RPMI7951 (cell line): ENCODE data around the gene ERC2. TPM values are rescaled to one million over a fixed set of nuclear protein-coding genes. Genes with fewer than 3 reads are reported as not detected.
"Not testable (repeated sequence)": the region's sequence is repeated elsewhere in the genome, so short reads cannot be mapped to it uniquely, and the experiment has no call there.

Experiments used
- DNase-seq: peaks from one replicate; pipeline ENCODE4 v3.0.0-alpha.2; 2012; ENCODE audit warnings: low read depth
- total RNA-seq: library from RNA; depleted of rRNA; stranded (reverse); fragments of >200 nt; shearing (Covaris generic); gene quantifications from 2 replicates; pipeline ENCODE4 v1.2.3, GENCODE V29; 2014

ERC2 gene
- total RNA-seq, 1 experiment from 2014 or later: 0.24 TPM

DNA sequence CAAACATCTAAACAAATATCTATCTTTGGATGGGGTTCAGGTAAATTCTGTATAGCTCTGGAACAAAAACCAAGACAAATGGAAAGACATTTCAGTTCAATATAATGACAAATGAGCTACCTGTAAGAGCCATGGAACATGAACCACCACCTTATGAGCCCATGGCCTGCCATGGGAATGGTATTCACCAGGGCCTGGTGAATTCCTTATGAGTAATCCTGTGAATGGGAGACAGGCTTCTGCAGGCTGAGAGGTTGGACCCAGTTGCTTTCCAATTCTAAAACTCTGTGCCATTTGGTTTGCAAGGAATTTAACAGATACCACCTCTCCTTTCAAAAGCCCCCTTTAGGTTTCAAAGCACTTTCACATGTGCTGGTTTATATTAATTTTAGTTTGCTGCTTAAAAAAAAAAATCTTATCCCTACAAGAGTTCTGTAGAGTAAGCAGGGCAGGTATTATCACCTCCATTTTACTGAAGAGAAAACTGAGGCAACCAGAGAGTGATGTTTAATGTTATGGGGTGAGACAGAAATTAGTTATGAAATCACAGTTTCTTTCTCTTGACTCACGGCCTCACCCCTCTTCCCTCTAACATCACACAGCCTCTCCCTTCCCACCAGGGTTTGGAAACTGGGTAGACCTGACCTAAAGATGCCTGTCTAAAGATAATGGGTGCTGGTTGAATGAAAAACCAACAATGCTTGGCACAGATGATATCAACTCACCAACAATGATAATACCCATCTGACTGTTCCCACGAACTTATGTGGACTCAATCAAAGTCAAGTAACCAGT, 583.6 kb downstream of the ERC2 start:
- DNase-seq: no peak

DNA sequence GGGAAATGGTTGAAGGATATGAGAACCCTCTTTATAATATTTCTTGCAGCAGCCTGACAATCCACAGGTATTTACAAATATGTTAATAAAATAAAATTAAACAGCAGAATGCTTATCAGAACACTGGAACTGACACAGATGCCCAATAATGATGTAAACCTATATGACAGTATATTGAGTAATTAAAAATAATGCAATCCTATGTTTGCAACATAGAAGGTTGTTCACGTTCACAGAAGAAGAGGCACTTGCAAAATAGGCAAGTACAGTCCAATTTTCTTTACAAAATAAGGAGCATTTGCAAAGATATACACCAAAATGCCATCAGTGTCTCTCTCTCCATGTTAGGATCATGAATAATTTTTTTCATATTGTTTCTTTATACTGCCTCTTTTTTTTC, 584.2 kb downstream of the ERC2 start:
- no peak for DNase-seq

GRCh38 chr3:55882006-55882405, 586.3 kb downstream of the ERC2 start:
- no peak for DNase-seq

- no peak for DNase-seq
Measured at GRCh38 chr3:55880357-55880756, 587.9 kb downstream of the ERC2 start.

DNA sequence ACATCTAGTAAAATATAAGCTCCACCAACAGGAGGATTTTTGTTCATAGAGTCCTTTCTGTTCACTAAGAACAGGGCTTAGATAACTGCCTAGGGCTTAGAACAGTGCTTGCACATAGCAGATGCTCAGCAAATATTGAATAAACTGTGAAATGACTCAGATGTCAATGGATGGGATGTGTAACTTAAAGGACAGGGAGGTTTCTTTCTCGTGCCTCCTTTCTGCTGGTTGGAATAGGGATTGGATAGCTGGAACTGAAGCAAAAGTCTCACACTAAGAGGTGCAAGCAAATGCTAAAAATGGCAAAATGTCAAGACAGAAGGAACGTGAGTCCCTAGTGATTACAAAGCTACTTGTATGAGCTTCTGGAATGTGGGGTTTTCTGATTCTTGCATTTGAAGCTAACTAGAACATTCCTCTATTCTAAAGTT, 588.4 kb downstream of the ERC2 start:
- DNase-seq: peak; percentile 11

- DNase-seq: peak; percentile 11
Measured at GRCh38 chr3:55877703-55878102, 590.6 kb downstream of the ERC2 start.

- no peak for DNase-seq
Measured at GRCh38 chr3:55876560-55876959, 591.7 kb downstream of the ERC2 start.

GRCh38 chr3:55875113-55875512, 593.2 kb downstream of the ERC2 start:
- DNase-seq: no peak

DNA sequence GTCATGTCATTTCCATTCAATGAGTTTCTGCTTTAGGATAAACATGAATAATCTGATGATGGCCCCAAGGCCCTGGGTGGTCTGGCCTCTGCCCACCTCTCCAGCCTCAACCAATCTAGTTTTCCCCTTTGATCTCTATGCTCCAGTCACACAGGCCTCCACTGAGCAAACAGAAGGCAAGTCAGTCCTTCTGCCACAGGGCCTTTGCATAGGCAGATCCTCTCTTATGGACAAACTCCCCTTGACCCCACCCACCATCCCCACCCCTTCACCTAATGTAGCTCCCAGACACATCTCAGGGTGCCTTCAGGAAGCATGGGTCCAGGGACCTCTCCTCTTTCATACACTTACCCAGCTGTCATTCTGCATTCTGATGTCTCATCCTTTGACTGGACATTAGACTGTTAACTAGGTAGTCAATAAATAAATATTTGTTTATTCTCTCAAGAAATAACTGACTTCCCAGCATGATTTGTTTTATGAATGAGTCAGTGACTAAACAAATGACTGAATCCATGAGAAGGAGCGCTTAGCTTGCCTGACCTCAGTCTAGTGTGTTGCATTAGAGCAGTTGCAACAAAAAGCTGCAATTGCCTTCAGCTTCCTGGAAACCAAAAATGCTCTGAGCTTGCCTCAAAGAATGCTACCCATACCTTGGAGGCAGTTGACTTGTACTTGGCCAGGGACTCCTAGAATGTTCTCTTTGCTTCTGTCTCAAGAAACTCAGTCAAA, 594.6 kb downstream of the ERC2 start:
- DNase-seq: no peak

DNA sequence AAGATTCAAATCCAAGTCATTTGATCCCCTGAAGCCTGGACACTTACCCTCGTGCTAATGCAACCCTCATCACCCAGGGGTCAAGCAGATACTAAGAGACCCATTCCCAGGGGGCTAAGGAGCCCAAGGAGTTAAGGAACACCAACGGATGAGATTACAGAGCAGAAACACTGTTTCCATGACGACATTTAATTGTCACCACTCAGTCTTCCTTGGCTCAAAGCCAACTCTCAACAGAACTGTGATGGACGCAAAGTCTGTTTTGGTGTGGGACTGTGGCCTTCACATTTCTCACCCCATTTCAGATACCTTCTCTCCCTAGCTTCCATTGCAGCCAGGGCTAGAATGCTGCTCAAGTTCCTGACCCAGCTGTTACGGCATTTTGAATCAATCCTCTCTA, 597.7 kb downstream of the ERC2 start:
- no peak for DNase-seq

DNA sequence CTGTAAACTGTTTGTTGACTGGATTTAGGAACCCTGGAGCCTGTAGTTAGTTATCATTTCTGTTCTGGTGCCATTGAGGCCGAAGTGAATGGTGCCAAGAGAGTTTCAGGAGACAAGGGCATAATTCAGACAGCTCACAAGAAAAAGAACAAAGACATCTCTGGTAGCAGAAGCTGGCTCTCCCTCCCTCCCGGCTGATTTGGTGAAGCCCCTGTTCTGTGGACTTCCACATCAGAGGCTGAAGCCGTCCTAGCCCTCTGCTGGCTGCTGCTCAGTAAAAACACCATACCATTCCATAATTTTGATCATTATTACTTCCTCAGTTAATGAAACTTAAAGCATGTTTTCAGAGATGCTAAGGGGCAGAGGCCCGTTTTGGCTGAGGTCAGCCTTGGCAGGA, 599.9 kb downstream of the ERC2 start:
- DNase-seq: no peak

DNA sequence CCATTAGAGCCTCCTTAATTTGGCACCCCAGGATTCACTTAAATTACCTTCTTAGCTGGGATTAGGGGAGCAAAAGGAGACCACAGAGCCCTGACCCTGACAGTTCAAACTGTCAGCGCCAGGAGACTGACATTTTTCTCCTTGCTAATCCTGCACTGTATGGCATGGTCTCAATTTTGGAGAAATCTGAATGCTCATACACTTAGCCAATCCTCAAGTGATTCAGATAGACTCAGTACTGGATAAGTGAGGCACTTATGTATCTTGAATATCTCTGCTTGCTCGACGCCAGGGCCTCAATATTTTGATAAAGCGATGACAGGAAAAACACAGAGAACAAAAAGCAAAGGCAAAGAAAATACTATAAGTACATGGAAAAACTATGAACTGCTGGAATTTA, 605.2 kb downstream of the ERC2 start:
- no peak for DNase-seq

DNA sequence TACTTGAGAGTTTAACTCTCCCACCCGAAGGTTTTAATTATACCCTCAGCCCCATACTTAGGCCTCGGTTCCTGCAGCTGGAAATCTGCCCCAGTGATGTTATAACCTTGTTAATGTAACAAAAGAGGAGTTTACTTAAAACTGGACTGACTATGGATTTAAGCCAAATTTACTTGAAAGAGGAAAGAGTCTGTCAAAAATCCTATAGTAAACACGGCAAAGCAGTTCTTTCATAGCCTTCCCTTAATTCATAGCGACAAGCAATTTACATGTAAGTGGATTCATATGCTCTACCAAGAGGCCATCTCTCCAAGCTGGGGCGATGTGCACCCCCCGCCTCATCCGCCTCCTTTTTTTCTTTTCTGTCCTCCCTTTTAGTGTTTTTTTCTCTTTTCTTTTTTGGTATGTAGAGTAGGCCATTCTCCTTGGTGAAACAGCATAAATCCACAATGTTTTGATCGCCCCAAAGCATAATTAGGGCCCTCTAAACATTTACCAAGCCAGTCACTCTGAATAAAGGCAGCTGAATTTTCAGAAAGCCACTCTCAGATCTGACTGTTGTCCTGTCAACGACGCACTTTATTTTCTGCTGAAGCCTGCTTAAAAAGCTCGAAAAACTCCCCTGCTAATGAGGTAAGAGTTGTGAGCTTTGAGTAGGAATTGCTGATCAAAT, 608.1 kb downstream of the ERC2 start:
- no peak for DNase-seq

DNA sequence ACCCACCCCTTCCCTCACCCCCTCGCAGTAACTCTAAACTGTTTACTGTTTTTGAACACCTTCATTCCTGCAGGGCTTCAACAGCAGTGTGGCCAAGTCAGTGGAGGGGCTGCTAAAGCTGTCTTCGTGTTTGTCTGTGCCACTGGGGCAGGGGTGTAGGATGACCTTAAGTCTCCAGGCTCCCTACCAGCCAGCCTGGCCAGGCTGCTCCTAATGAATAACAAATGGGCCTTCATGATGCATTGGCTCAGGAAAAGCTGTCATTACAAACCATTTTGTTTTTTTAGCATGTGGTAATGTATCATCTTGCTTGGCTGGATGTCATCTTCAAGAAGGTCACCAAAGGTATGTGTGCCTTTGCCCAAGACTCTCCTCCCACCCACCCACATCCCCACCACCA, 609.0 kb downstream of the ERC2 start:
- DNase-seq: no peak

- DNase-seq: no peak
Measured at GRCh38 chr3:55858727-55859126, 609.5 kb downstream of the ERC2 start.

DNA sequence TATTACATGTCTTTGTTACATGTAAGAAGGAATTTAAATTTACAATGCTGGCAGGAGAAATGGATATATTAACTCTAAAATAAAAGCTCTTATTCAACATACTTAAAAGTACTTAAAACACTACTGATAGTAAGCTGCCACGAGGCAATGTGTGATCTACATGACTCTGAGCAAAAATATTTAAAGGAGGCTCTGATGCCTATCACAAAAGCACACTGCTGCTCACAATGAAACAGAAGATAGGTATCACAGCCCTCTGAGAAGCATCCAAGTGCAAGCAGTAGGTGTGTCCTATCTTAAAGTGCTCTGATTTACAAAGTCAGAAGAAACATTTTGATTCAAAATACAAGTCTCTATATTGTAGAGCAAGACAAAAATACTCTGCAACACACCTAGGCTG, 610.0 kb downstream of the ERC2 start:
- no peak for DNase-seq

DNA sequence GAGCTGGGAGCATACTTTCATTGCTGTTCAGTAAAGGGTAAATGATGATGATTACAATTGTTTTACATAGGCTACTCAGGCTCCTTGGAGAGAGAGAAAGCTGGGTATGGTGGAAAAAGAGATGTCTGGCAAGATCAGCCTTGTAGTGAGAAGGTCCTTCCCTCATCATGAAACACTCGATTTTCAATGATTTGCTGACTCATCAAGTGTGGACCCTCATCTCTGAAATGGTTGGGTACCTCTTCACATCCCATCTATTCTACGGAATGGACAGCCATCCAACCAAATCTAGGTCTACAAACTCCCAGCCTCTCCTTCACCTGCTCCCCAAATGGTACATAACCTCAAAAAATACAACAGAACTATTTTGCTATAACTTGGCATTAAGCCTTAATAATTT, 610.6 kb downstream of the ERC2 start:
- DNase-seq: no peak

GRCh38 chr3:55855311-55855710, 613.0 kb downstream of the ERC2 start:
- DNase-seq: no peak

- DNase-seq: no peak
Measured at GRCh38 chr3:55854494-55854893, 613.8 kb downstream of the ERC2 start.

- DNase-seq: no peak
Measured at GRCh38 chr3:55852326-55852725, 615.9 kb downstream of the ERC2 start.

GRCh38 chr3:55842204-55842603, 626.1 kb downstream of the ERC2 start:
- DNase-seq: no peak

DNA sequence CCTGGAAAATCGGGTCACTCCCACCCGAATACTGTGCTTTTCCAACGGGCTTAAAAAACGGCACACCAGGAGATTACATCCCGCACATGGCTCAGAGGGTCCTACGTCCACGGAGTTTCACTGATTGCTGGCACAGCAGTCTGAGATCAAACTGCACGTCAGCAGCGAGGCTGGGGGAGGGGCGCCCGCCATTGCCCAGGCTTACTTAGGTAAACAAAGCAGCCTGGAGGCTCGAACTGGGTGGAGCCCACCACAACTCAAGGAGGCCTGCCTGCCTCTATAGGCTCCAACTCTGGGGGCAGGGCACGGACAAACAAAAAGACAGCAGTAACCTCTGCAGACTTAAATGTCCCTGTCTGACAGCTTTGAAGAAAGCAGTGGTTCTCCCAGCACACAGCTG, 636.4 kb downstream of the ERC2 start:
- DNase-seq: not testable (repeated sequence)

DNA sequence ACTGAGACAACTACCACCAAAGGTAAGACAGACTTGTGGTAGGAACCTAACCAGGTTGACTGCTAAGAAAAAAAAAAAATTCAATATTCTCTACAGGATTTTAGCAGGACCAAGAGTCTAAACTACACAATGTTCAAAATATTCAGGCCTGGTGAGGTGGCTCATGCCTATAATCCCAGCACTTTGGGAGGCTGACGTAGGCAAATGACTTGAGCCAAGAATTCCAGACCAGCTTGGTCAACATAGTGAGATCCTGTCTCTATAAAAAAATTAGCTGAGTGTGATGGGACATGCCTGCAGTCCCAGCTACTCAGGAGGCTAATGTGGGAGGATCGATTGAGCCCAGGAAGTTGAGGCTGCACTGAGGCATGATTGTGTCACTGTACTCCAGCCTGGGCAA, 639.6 kb downstream of the ERC2 start:
- no peak for DNase-seq
